HG03520 (cell line): ENCODE results near the gene ZSWIM2.
"Not testable (repeated sequence)": the region's sequence is repeated elsewhere in the genome, so short reads cannot be mapped to it uniquely, and the experiment has no call there.

ENCODE experiments used
- ATAC-seq: cut with Tn5 transposase; IDR thresholded peaks from one replicate; pipeline ENCODE4 v1.9.1; 2021; ENCODE audit warnings: mild to moderate bottlenecking, moderate library complexity; ENCODE audit not compliant: unreplicated experiment

Gene ZSWIM2

GRCh38 chr2:186848873-186849578 lies at the start of gene ZSWIM2:
Gene ZSWIM2 (minus strand): TSS chr2:186849170. CDS start chr2:186849130, 40 bp downstream.
- peak; percentile 72 for ATAC-seq

- ATAC-seq = not testable (repeated sequence)
Measured at GRCh38 chr2:186896220-186896619, 47.2 kb upstream of the ZSWIM2 start.

- no peak for ATAC-seq
Measured at GRCh38 chr2:186895451-186895850, 46.5 kb upstream of the ZSWIM2 start.

GRCh38 chr2:186894478-186894877 lies 45.5 kb upstream of the ZSWIM2 start:
- ATAC-seq = no peak

GRCh38 chr2:186892821-186893220 lies 43.9 kb upstream of the ZSWIM2 start:
- ATAC-seq = no peak

GRCh38 chr2:186891185-186891621 lies 42.2 kb upstream of the ZSWIM2 start:
- no peak for ATAC-seq

GRCh38 chr2:186889101-186889879 lies 40.3 kb upstream of the ZSWIM2 start:
- ATAC-seq = no peak

GRCh38 chr2:186887107-186888090 lies 38.4 kb upstream of the ZSWIM2 start:
- no peak for ATAC-seq

- ATAC-seq = no peak
Measured at GRCh38 chr2:186884587-186884986, 35.6 kb upstream of the ZSWIM2 start.

GRCh38 chr2:186883666-186884065 lies 34.7 kb upstream of the ZSWIM2 start:
- no peak for ATAC-seq

- ATAC-seq = no peak
Measured at GRCh38 chr2:186882511-186883071, 33.6 kb upstream of the ZSWIM2 start.

GRCh38 chr2:186881660-186882059 lies 32.7 kb upstream of the ZSWIM2 start:
- ATAC-seq = no peak

- no peak for ATAC-seq
Measured at GRCh38 chr2:186879312-186879711, 30.3 kb upstream of the ZSWIM2 start.

- ATAC-seq = no peak
Measured at GRCh38 chr2:186874713-186875112, 25.7 kb upstream of the ZSWIM2 start.

GRCh38 chr2:186871881-186872280 lies 22.9 kb upstream of the ZSWIM2 start:
- ATAC-seq = no peak

GRCh38 chr2:186868344-186868743 lies 19.4 kb upstream of the ZSWIM2 start:
- ATAC-seq = no peak

GRCh38 chr2:186862869-186863709 lies 14.1 kb upstream of the ZSWIM2 start:
- ATAC-seq = peak; percentile 42

- ATAC-seq = no peak
Measured at GRCh38 chr2:186855216-186855615, 6.2 kb upstream of the ZSWIM2 start.

GRCh38 chr2:186853951-186854350 lies 5.0 kb upstream of the ZSWIM2 start:
- ATAC-seq = no peak

GRCh38 chr2:186852508-186852907 lies 3.5 kb upstream of the ZSWIM2 start:
- ATAC-seq = no peak
